Colonic mucosa (tissue), 4 donors: Measurements from ENCODE around the gene TRIM26. TPM values are rescaled to one million over a fixed set of nuclear protein-coding genes. Genes with fewer than 3 reads are reported as not detected.
A peak's percentile ranks its signal among the peaks of the same experiment; 100 is the strongest.
"Not testable (repeated sequence)": the region's sequence is repeated elsewhere in the genome, so short reads cannot be mapped to it uniquely, and the experiment has no call there.

Source experiments
- DNase-seq: peaks from one replicate; pipeline ENCODE4 v3.0.0-alpha.2; 2020
- H3K27ac ChIP-seq: fragments of 200-600 bp; one replicate; pipeline ENCODE4 v1.8.0; 2021
- H3K27me3 ChIP-seq: fragments of 200-600 bp; one replicate; pipeline ENCODE4 v1.8.0; 2021
- H3K36me3 ChIP-seq: fragments of 200-600 bp; one replicate; pipeline ENCODE4 v1.8.0; 2021
- H3K4me1 ChIP-seq: fragments of 200-600 bp; one replicate; pipeline ENCODE4 v1.8.0; 2021; ENCODE audit warnings: mild to moderate bottlenecking
- H3K4me3 ChIP-seq: fragments of 200-600 bp; one replicate; pipeline ENCODE4 v1.8.0; 2021
- H3K9ac ChIP-seq, 2 donors: one replicate each; pipeline ENCODE4 v1.7.0; 2013; ENCODE audit warnings: control low read depth in 2 of 2, low read depth in 2 of 2, low read length in 2 of 2
- H3K9me3 ChIP-seq: fragments of 200-600 bp; one replicate; pipeline ENCODE4 v1.8.0; 2021
- intact Hi-C: fragments of 100-400 bp; cut with DNase I; formaldehyde crosslinking; loops from one replicate; pipeline ENCODE4 v1.14.1; 2022
- total RNA-seq, 2 donors: library from RNA; stranded (reverse); fragmentation: NEBNext Ultra II Directional in 1 of 2; extraction: Animal tissue kit (Norgen Biotek cat#: 25700) in 1 of 2; gene quantifications; one replicate each; pipeline ENCODE4 v1.2.1, GENCODE V29; 2021
- TF ChIP-seq, protein P1 (sequence below): fragments of 200-600 bp; IDR thresholded peaks from one replicate; pipeline ENCODE4 v1.8.0; 2022; ENCODE audit warnings: antibody characterized with exemption, mild to moderate bottlenecking
- donor health status: healthy.
- donor health status: DM: no; HTN: no; CAD: no.
- donor health status: DM: no; HTN: no; CAD: no.

TRIM26 gene
- total RNA-seq, 2 donors from 2014 or later = 48.2 to 53.5 TPM

DNA sequence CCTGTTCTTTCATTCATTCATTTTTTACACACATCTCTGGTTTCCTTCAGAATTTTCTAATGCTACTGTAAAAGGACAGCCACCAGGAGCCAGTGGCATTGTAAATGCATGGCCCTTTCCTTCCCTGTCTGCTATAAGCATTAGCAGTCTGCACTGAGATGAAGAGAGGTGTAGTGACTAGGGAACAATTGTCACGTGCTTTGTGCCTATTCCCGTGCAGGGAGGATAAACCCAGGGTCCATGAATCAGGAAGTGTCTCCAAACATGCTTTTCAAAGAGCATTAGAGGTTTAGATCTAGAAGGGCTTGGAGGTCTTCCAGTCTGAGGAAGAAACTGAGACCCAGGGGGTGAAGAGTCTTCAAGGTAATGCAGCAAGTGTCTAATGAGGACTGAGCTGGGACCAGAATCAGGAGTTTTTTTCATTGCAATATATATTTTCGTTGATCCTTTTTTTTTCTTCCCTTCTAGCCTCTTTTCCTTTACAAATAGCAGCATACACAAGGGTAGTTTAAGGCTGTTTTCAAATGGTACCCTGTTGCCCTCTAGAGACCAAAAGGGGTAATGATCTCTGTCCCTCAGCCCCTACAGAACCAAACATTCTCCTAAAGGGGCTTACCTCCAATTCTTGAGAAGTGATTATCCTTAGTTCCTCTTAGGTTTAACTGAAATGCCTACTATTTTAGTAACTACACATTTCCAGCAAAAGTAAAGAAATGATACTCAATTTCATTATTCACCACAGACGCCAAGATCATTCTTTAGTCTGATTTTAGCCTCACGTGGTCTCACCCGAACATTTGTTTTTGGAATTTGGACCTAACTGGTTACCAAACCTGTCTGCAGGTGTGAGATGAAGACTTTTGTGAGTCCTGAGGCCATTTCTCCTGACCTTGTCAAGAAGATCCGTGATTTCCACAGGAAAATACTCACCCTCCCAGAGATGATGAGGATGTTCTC, 43.3 kb downstream of the TRIM26 start:
- intact Hi-C loops = loop anchor here (5.0 kb wide), 2 partner anchors 33 to 68 kb away; partner anchors contain the start of gene TRIM40
- no peak overlapping the region for H3K9ac ChIP-seq
- H3K4me1 ChIP-seq = peaks cover 4% of the 10 kb centered on the region
- no peaks in the 10 kb centered on the region for H3K9me3 ChIP-seq
- no peak overlapping the region for H3K27ac ChIP-seq
- H3K4me3 ChIP-seq = no peak overlapping the region
- H3K27me3 ChIP-seq = peaks cover 5% of the 10 kb centered on the region
- TF ChIP-seq, protein P1, sequence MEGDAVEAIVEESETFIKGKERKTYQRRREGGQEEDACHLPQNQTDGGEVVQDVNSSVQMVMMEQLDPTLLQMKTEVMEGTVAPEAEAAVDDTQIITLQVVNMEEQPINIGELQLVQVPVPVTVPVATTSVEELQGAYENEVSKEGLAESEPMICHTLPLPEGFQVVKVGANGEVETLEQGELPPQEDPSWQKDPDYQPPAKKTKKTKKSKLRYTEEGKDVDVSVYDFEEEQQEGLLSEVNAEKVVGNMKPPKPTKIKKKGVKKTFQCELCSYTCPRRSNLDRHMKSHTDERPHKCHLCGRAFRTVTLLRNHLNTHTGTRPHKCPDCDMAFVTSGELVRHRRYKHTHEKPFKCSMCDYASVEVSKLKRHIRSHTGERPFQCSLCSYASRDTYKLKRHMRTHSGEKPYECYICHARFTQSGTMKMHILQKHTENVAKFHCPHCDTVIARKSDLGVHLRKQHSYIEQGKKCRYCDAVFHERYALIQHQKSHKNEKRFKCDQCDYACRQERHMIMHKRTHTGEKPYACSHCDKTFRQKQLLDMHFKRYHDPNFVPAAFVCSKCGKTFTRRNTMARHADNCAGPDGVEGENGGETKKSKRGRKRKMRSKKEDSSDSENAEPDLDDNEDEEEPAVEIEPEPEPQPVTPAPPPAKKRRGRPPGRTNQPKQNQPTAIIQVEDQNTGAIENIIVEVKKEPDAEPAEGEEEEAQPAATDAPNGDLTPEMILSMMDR = peak; percentile 77
- no peaks in the 10 kb centered on the region for H3K36me3 ChIP-seq
- peak; percentile 41 for DNase-seq

DNA sequence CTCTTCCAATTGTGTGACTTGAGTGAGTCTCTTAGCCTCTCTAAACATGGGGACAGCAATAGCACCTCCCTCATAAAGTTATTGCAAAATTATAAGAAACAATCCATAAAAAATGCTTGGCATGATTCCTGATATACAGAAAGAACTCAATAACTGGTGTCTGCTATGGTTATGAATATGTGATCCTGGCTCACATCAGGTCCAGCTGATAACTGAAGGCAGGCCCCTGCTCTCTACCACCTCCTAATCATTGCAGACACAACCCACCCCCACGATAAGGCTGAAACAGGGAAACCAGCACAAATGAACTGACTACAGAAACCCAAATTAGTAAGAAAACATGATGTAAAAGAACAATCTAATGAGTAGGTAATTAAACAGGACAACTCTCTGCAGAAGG, 44.5 kb downstream of the TRIM26 start:
- Histone ChIP-seq H3K9me3 (no peaks in the 10 kb centered on the region), H3K27ac (no peak overlapping the region), H3K4me1 (peaks cover 4% of the 10 kb centered on the region), H3K9ac (no peak overlapping the region), H3K36me3 (no peaks in the 10 kb centered on the region), H3K4me3 (no peak overlapping the region), H3K27me3 (peaks cover 5% of the 10 kb centered on the region)
- TF ChIP-seq, protein P1 = no peak
- intact Hi-C loops = loop anchor here (5.0 kb wide), 1 partner anchor 66 kb away; no protein-coding TSS in a partner anchor
- no peak for DNase-seq

DNA sequence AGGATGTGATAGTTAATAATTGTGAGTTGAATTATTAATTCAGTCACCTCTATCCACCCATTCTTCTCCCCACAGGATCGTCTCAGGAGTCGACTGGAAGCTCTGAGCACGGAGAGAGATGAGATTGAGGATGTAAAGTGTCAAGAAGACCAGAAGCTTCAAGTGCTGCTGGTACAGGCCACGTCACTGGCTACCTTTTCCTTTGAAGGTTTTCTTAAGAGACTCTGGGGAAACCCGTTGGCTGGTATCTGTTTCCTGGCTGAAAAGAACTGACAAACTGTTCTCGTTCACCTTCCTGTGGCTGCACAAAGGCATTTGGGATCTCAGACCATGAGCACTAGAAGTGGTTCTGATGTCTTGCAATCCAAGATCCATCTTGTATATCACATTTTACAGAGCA, 46.1 kb downstream of the TRIM26 start:
- Histone ChIP-seq H3K9ac (no peak overlapping the region), H3K9me3 (no peaks in the 10 kb centered on the region), H3K36me3 (no peaks in the 10 kb centered on the region), H3K4me3 (no peak overlapping the region), H3K27ac (no peak overlapping the region), H3K4me1 (peaks cover 4% of the 10 kb centered on the region), H3K27me3 (peaks cover 5% of the 10 kb centered on the region)
- DNase-seq = no peak
- intact Hi-C loops = loop anchor here (5.0 kb wide), 1 partner anchor 65 kb away; no protein-coding TSS in a partner anchor
- TF ChIP-seq, protein P1 = no peak

DNA sequence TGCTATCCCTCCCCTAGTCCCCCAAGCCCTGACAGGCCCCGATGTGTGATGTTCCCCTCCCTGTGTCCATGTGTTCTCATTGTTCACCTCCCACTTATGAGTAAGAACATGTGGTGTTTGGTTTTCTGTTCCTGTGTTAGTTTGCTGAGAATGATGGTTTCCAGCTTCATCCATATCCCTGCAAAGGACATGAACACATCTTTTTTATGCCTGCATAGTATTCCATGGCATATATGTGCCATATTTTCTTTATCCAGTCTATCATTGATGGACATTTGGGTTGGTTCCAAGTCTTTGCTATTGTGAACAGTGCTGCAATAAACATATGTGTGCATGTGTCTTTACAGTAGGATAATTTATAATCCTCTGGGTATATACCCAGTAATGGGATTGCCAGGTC, 48.0 kb downstream of the TRIM26 start:
- intact Hi-C loops = loop anchor here (5.0 kb wide), 1 partner anchor 63 kb away; no protein-coding TSS in a partner anchor
- not testable (repeated sequence) for H3K9me3 ChIP-seq, DNase-seq, H3K27ac ChIP-seq, H3K4me1 ChIP-seq, H3K9ac ChIP-seq, H3K36me3 ChIP-seq, H3K27me3 ChIP-seq
- H3K4me3 ChIP-seq = peak overlapping the region; percentile 50

DNA sequence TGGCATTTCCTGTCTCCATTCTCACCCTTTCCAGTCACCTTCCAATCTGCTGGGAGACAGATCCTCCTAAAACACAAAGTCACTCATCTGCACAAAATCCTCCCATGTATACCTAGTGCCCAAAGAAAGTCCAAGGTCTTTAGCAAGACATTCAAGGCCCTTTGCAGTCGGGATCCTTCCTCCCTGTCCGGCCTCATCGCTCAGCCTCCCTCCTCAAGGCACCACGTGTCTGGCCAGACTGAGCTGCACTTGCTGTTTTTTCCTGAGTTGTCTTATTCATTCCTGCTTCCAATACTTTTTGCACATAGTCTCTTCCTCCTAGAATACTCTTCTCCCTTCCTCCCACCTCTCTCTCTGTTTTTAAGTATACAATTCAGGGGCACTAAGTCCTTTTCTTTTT, 48.5 kb downstream of the TRIM26 start:
- no peaks in the 10 kb centered on the region for H3K9me3 ChIP-seq
- no peaks in the 10 kb centered on the region for H3K4me1 ChIP-seq
- DNase-seq = no peak
- peak overlapping the region; percentile 96 for H3K27ac ChIP-seq
- peak overlapping the region; percentile 50 for H3K4me3 ChIP-seq
- TF ChIP-seq, protein P1 = no peak
- intact Hi-C loops = loop anchor here (5.0 kb wide), 1 partner anchor 62 kb away; no protein-coding TSS in a partner anchor
- H3K9ac ChIP-seq = peak overlapping the region in 1 of 2 donors; percentile 93
- H3K27me3 ChIP-seq = no peaks in the 10 kb centered on the region
- no peaks in the 10 kb centered on the region for H3K36me3 ChIP-seq
